Uterus (tissue), 2 donors: Measurements from ENCODE around the gene DUSP7.

ENCODE experiments used
- POLR2A ChIP-seq, 2 donors: fragments of 450-650 bp; IDR thresholded peaks; one replicate each; pipeline ENCODE4 v1.6.1; 2016; ENCODE audit warnings: antibody characterized with exemption in 2 of 2, mild to moderate bottlenecking in 1 of 2, moderate library complexity in 1 of 2
- TF ChIP-seq, protein P1 (sequence below), 4 experiments: fragments of 200-600 bp in 2 of 4; fragments of 450-650 bp in 2 of 4; sonication (generic) in 2 of 4; IDR thresholded peaks; one replicate each; pipeline ENCODE4 v1.5.1; 2016 to 2019; ENCODE audit warnings: antibody characterized with exemption in 4 of 4, mild to moderate bottlenecking in 2 of 4, moderate library complexity in 1 of 4

DNA sequence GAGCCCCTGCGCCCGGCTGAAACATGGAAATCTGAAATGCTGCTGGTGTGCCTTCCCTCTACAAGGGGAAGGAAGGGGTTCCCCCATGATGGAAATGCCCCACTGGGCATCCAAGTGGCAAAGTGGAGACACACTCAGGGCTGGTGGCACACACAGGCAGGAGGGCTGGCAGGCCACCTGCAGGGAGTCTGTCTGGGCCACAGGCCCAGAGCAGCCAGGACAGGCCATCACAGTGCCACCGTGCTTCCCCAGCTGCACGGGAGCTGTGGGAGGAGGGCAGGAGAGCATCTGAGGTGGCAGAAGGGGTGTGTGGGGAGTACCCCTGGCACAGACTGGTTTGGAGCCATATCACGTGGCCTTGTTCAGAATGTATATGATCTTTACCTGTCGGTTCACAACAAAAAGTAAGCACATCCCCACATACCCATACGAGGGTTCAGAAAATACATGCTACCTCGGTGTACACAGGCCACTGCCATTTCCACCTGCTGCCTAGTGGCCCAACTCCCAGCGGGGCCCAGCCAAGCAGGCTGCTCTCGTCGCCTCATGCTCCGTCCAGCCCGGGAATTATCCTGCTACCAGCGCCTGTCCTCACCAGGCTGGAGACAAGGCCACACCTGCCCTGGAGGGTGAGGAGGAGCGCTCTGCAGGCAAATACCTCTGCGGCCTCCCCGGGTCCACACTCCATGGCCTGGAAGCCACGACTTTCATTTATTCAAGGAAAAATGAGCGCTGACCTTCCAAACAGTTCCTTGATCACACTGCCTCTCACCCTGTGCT lies 22.6 kb upstream of the DUSP7 start:
- TF ChIP-seq, protein P1, sequence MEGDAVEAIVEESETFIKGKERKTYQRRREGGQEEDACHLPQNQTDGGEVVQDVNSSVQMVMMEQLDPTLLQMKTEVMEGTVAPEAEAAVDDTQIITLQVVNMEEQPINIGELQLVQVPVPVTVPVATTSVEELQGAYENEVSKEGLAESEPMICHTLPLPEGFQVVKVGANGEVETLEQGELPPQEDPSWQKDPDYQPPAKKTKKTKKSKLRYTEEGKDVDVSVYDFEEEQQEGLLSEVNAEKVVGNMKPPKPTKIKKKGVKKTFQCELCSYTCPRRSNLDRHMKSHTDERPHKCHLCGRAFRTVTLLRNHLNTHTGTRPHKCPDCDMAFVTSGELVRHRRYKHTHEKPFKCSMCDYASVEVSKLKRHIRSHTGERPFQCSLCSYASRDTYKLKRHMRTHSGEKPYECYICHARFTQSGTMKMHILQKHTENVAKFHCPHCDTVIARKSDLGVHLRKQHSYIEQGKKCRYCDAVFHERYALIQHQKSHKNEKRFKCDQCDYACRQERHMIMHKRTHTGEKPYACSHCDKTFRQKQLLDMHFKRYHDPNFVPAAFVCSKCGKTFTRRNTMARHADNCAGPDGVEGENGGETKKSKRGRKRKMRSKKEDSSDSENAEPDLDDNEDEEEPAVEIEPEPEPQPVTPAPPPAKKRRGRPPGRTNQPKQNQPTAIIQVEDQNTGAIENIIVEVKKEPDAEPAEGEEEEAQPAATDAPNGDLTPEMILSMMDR (IDR thresholded peaks at IDR 0.05) = no peak
- TF ChIP-seq POLR2A (IDR thresholded peaks at IDR 0.05) = no peak
